Uterus (tissue), 2 donors: ENCODE results near the gene ANKRD29.

Experiments used
- POLR2A ChIP-seq, 2 donors: fragments of 450-650 bp; IDR thresholded peaks; one replicate each; pipeline ENCODE4 v1.6.1; 2016; ENCODE audit warnings: antibody characterized with exemption in 2 of 2, mild to moderate bottlenecking in 1 of 2, moderate library complexity in 1 of 2
- TF ChIP-seq, protein P1 (sequence below), 4 experiments: fragments of 200-600 bp in 2 of 4; fragments of 450-650 bp in 2 of 4; sonication (generic) in 2 of 4; IDR thresholded peaks; one replicate each; pipeline ENCODE4 v1.5.1; 2016 to 2019; ENCODE audit warnings: antibody characterized with exemption in 4 of 4, mild to moderate bottlenecking in 2 of 4, moderate library complexity in 1 of 4

DNA sequence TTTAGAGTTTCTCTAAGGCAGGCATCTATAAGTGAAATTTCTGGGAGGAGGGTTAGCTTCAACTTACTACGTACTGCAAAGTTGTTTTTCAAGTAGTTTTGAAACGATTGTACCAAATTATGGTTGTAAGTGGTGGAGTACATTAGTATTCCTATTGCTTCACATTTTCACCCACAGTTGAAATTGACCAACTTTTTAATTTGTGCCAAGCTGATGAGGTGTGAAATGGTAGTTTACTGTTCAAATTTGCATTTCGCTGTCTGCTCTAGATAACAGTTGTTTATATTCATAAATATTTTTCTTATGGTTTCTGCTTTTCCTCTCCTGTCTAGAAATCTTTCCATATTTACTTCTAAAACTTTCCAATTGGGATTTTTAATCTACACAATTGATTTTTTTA is 95.0 kb downstream of the ANKRD29 start:
- TF ChIP-seq, protein P1, sequence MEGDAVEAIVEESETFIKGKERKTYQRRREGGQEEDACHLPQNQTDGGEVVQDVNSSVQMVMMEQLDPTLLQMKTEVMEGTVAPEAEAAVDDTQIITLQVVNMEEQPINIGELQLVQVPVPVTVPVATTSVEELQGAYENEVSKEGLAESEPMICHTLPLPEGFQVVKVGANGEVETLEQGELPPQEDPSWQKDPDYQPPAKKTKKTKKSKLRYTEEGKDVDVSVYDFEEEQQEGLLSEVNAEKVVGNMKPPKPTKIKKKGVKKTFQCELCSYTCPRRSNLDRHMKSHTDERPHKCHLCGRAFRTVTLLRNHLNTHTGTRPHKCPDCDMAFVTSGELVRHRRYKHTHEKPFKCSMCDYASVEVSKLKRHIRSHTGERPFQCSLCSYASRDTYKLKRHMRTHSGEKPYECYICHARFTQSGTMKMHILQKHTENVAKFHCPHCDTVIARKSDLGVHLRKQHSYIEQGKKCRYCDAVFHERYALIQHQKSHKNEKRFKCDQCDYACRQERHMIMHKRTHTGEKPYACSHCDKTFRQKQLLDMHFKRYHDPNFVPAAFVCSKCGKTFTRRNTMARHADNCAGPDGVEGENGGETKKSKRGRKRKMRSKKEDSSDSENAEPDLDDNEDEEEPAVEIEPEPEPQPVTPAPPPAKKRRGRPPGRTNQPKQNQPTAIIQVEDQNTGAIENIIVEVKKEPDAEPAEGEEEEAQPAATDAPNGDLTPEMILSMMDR (IDR thresholded peaks at IDR 0.05), result no peak
- TF ChIP-seq POLR2A (IDR thresholded peaks at IDR 0.05), result no peak
